WTC11 (cell line): ENCODE data around the gene TSEN2.

Source experiments
- CTCF ChIP-seq: fragments of 200-600 bp; IDR thresholded peaks from 2 replicates; pipeline ENCODE4 v1.8.0; 2022; ENCODE audit warnings: antibody characterized with exemption
- MAX ChIP-seq: sonication (generic); formaldehyde crosslinking; IDR thresholded peaks from 2 replicates; pipeline ENCODE4 v1.8.0; 2022; ENCODE audit warnings: mild to moderate bottlenecking, missing genetic modification reagents
- PRDM15 ChIP-seq: sonication (generic); formaldehyde crosslinking; IDR thresholded peaks from 2 replicates; pipeline ENCODE4 v1.8.0; 2022; ENCODE audit warnings: missing genetic modification reagents

GRCh38 chr3:12545473-12545791, 61.2 kb downstream of the TSEN2 start, which contains the start of gene MKRN2OS:
- no peak for TF ChIP-seq CTCF
- no peak for TF ChIP-seq PRDM15
- TF ChIP-seq MAX (CRISPR knock-in tag), result no peak
